GM18517 (cell line): ENCODE measurements around the gene ACSM5.
"Not testable (repeated sequence)": the region's sequence is repeated elsewhere in the genome, so short reads cannot be mapped to it uniquely, and the experiment has no call there.

Source experiments
- ATAC-seq: cut with Tn5 transposase; IDR thresholded peaks from one replicate; pipeline ENCODE4 v1.9.1; 2021; ENCODE audit warnings: mild to moderate bottlenecking, moderate library complexity; ENCODE audit not compliant: unreplicated experiment

The ACSM5 gene

GRCh38 chr16:20441859-20442258, 32.5 kb downstream of the ACSM5 start:
- not testable (repeated sequence) for ATAC-seq

GRCh38 chr16:20446652-20447393, 37.5 kb downstream of the ACSM5 start:
- ATAC-seq, result not testable (repeated sequence)

- not testable (repeated sequence) for ATAC-seq
Measured at GRCh38 chr16:20451364-20451763, 42.0 kb downstream of the ACSM5 start, which contains the start of gene ACSM2A. Gene ACSM2A, plus strand, starts transcription at chr16:20451521. Its CDS starts 8,594 bp downstream, at chr16:20460115.

GRCh38 chr16:20453633-20454032, 44.3 kb downstream of the ACSM5 start:
- ATAC-seq, result not testable (repeated sequence)

GRCh38 chr16:20459227-20459626, 49.9 kb downstream of the ACSM5 start:
- ATAC-seq, result not testable (repeated sequence)

- not testable (repeated sequence) for ATAC-seq
Measured at GRCh38 chr16:20460313-20460712, 51.0 kb downstream of the ACSM5 start.

GRCh38 chr16:20468954-20469353, 59.6 kb downstream of the ACSM5 start:
- ATAC-seq, result not testable (repeated sequence)

- not testable (repeated sequence) for ATAC-seq
Measured at GRCh38 chr16:20469930-20470329, 60.6 kb downstream of the ACSM5 start.

GRCh38 chr16:20470732-20471131, 61.4 kb downstream of the ACSM5 start:
- ATAC-seq, result not testable (repeated sequence)

- not testable (repeated sequence) for ATAC-seq
Measured at GRCh38 chr16:20477188-20477744, 67.9 kb downstream of the ACSM5 start.

- not testable (repeated sequence) for ATAC-seq
Measured at GRCh38 chr16:20483989-20484388, 74.7 kb downstream of the ACSM5 start.

GRCh38 chr16:20484726-20485125, 75.4 kb downstream of the ACSM5 start:
- no peak for ATAC-seq

GRCh38 chr16:20485408-20485807, 76.1 kb downstream of the ACSM5 start:
- ATAC-seq, result no peak
